Measurements from ENCODE around the gene ZNF532.
"Not testable (repeated sequence)": the region's sequence is repeated elsewhere in the genome, so short reads cannot be mapped to it uniquely, and the experiment has no call there.

The ZNF532 gene

DNA sequence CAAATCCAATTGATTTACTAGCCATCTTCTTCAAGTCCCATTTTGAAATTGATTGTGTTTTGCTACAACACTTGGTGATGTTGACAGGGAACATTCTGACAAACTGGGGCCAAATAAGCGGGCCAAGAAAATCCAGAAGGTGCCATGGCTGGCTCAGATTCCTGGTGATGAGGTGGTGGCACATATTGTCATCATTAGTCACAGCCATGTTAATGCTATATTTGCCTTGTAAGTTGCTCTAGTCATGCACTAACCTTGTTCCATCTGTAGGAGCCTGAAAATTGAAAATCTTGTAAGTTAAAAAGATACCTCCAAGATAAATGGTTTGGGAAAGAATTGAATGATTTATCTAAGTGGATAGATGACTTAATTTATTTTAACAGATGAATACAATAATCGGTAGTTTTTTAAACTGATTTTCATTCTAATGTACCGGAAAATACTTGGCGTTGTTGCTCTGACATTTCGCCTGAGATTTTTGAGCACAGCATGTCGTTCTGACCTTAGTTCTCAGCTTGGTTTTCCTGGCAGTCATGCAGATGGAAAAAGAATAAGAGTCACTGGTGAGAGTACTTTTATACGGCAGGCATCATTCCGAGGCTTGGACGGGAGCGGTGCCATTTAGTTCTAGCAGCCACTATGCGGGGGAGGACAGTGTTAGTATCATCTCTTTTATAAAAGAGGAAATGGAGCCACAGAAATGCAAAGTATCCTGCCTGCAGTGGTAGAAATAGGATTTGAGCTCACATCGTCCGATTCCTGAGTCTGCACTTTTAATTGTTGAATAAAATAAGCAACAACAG lies 133.9 kb downstream of the ZNF532 start:
- DNase-seq = peak in 16 of 56 donors; percentile 11 to 48 (median 19)

GRCh38 chr18:59001166-59001565 lies 136.5 kb downstream of the ZNF532 start:
- no peak for DNase-seq

- no peak for DNase-seq
Measured at GRCh38 chr18:59001721-59002120, 137.0 kb downstream of the ZNF532 start.

GRCh38 chr18:59002974-59003594 lies 138.4 kb downstream of the ZNF532 start:
- no peak for DNase-seq

- DNase-seq = no peak
Measured at GRCh38 chr18:59005262-59005661, 140.6 kb downstream of the ZNF532 start.

DNA sequence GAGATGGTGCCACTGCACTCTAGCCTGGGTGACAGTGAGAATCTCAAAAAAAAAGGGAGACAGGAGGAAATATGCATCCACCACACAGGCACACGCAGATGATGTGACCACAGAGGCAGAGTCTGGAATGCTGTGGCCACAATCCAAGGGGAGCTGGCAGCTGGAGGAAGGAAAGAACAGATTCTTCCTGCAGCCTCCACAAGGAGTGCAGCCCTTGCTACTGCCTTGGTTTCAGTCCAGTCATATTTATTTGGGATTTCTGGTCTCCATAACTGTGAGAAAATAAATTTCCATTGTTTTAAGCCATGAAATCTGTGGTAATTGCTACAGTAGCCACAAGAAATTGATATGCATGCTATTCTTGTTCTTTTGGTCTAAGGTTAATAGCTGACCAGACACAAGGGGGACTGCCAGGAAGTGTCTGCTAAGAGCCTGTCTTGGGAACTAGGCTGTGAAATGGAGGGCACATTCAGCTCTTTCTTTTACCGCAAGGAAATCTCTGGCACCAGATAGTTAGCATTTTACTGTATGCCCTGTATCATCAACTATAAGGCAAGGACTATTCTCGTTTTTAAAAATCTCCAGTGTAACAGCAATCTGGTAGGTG lies 141.9 kb downstream of the ZNF532 start:
- DNase-seq = no peak

DNA sequence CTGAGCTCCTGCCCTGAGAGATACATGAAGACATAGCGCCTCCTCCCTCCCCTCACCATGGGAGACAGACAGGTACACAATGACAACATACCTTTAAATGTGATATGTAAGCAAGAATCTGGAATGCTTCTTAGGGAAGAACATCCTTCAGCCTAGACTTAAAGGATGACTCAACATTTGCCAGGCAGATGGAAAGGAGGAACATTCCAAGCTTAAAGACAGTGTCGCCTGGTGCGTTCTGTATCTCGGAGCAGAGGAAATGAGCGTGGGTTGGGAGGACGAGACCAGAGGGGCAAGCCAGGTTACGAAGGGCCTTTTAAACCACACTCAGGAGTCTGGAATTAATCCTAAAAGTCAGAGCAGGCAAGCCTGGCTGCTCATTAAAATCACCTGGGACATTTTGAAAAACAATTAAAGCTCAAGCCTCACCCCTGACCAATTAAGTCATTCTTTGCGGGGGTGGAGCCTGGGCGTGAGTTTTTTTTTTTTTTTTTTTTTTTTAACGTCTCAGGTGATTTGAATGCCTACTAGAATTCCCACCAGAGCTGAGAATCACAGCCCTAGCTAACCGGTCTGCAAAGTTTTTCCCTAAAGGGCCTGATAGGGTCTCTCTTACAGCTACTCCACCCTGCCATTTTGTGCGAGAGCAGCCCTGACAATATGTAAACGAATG lies 143.8 kb downstream of the ZNF532 start:
- no peak for DNase-seq

- DNase-seq = no peak
Measured at GRCh38 chr18:59009846-59010245, 145.2 kb downstream of the ZNF532 start.

DNA sequence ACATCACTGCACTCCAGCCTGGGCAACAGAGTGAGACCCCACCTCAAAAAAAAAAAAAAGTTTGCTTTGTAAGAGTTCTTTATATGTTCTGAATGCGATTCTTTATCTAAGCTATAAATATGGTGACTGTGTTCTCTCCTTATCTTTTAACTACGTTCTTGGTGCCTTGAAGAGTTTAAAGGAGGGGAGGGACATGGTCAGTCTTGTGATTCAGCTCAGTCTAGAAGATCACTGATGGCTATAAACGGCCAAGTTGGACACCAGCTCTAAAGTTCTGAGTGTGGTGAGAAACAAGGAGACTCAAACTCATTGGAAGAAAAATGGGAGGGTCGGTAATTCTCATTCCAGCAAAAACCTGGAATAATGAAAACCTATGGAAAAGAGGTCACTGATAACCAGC lies 146.6 kb downstream of the ZNF532 start:
- DNase-seq = no peak

DNA sequence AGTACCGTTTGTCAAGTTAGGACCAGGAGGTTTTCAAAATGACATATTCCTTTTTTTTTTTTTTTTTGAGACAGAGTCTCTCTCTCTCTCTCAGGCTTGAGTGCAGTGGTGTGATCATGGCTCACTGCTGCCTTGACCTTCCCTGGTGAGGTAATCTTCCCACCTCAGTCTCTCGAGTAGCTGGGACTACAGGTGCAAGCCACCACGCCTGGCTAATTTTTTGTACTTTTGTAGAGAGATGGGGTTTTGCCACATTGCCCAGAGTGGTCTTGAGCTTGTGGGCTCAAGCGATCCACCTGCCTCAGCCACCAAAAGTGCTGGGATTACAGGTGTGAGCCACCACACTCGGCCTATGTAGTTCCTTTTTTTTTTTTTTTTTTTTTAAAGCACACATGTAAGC lies 147.1 kb downstream of the ZNF532 start:
- no peak for DNase-seq

DNA sequence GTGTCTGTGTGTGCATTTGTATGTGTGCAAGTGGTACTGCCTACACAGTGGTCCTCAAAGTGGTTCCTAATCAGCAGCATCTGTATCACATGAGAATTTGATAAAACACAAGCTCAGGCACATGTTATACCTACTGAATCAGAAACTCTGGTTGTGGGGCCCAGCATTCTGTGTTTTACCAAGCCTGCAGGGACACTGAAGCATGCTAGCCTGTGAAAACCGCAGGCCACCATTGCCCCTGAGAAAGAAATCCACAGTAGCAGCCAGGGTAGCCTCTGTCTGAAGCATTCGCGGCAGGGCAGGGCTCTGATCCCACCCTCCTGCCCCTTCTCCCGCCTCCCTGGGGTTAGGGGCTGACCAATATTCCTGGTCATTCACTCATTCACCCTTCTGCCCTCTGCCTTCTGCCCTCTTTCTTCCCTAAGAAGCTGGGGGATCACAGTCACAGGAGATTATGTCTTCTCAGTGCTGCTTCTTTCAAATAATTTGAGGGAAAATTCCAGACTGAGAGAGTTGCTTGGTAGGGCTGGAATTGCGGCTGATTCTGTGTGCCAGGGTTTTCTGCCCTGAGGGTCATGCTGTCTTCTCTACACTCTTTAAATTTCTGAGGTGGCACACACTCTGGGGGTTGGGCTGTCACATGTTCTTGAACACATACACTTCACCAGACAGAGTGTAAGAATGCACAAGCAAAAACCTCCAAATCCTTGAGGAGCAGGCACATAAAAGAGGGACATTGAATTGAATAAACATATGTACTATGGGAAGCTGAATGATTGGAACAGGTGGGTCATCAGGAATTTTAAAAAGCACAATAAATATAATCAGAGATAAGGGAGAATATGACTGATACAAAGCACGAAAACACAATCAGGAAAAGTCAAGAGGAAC lies 148.4 kb downstream of the ZNF532 start:
- no peak for DNase-seq

DNA sequence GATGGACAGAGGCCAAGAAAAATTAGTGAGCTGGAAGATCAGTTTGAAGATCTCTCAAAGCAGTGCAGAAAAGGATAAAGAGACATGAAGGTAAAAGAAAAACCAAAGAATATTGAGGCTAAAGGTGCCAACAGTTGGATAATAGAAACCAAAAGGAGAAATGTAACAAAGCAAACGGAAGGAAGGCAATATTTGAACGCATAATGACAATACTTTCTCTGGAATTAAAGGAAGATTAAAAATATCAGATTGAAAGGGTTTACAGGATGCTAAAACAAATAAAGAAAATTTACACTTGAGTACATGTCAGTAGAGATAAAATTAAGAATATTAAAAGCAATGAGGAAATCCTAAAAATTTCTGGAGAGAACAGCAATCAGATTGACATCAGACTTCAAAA lies 149.1 kb downstream of the ZNF532 start:
- DNase-seq = no peak

DNA sequence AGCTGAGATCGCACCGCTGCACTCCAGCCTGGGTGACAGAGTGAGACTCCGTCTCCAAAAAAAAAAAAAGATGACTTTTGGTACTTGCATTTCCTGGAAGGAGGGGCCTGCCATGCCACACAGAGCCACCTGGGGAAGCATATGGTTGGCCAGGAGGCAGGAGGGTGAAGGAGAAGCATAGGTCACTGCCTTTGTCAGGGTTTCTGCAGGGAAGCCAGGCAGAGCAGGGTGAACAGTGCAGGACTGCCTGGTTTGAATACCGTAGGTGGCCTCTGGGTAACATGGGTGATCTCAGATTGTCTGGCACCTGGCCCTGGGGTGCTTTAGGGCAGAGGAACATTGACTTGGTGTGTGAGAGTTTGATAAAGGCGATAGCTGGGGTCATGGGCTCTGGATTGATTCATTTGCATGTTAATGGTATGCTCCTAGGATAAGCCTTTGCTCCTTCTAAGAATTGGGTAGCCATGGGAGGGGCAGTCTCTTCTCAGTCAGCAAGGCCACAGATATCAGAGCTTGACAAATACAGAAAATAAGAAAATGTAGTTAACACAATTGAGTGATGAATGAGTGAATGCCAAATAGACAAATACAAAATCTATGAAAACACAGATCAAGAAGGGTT lies 151.0 kb downstream of the ZNF532 start:
- DNase-seq = no peak

DNA sequence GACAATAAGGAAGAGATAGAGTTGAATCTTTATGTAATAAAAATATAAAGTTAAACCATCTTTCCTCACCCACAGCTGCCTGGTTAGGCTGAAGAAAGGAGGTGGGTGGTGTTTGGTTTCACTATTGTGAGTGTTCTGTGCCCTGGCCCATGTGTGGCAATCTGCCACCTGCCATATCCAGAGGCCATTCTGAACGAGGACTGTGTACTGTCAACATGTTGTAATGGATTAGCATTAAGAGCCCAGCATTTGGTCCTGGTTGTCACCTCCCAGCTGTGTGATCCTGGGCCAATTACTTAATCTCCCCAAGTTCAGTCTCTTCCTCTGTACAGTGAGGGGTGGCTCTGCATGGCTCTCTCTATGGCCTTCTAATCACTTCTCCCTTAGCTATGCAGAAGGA lies 156.8 kb downstream of the ZNF532 start:
- DNase-seq = no peak

- DNase-seq = peak in 2 of 56 donors; percentile 12 to 29
Measured at GRCh38 chr18:59022167-59022945, 157.7 kb downstream of the ZNF532 start.

DNA sequence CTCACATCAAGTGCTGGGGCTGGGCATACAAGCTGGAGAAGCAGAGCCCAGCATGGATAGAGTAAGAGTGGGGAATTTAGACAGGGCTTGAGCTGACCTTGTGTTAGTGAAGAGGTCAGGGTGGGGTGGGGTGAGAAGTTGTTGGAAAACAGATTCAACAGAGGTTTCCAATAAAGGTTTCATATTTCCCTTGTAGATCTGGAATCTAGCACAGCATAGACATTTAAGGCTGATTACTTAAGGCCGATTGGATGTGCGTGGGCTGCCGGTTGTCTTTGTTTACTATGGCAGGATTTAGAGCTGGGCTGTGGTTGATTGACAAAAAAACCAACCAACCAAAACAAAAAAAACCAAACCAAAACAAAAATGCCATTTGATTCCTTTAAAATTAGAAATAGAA lies 160.2 kb downstream of the ZNF532 start:
- no peak for DNase-seq

- DNase-seq = not testable (repeated sequence)
Measured at GRCh38 chr18:59025532-59025931, 160.9 kb downstream of the ZNF532 start.

GRCh38 chr18:59026364-59026763 lies 161.7 kb downstream of the ZNF532 start:
- no peak for DNase-seq

DNA sequence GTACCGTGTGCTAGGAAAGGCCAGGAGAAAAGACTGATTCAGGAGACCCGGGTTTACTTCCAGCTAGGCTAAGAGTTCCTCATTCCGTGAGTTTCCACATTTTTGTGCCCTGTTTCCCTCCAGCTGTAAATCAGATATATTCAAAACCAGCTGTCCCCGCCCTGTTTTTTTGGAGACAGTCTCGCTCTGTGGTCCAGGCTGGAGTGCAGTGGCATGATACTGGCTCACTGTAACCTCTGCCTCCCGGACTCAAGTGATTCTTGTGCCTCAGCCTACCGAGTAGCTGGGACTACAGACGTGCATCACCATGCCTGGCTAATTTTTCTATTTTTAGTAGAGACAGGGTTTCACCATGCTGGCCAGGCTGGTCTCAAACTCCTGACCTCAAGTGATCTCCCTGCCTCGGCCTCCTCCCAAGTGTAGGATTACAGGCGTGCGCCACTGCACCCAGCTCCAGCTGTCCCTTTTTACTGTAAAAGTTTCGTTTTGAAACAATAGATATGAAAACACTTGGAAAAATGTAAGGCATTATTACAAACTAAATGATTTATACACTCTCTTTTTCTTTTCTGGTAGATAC lies 162.2 kb downstream of the ZNF532 start:
- DNase-seq = no peak

Measured in amygdala (tissue), 56 donors.